Activated T-cell treated with anti-CD3 and anti-CD28 coated beads, Interleukin-2, amount 50 U/mL, for 24 hours (primary cell): ENCODE data around the gene PBX3.
A peak's percentile ranks its signal among the peaks of the same experiment; 100 is the strongest.
"Not testable (repeated sequence)": the region's sequence is repeated elsewhere in the genome, so short reads cannot be mapped to it uniquely, and the experiment has no call there.

Experiments used
- DNase-seq: peaks from one replicate; pipeline ENCODE4 v3.0.0-alpha.2; 2020
- H3K27ac Mint-ChIP-seq: 2 replicates; pipeline ENCODE4 v1.8.0; 2020; ENCODE audit warnings: mild to moderate bottlenecking, mixed read lengths
- H3K27me3 Mint-ChIP-seq: 2 replicates; pipeline ENCODE4 v1.8.0; 2020; ENCODE audit warnings: mixed read lengths
- H3K36me3 Mint-ChIP-seq: 2 replicates; pipeline ENCODE4 v1.8.0; 2020; ENCODE audit warnings: low read depth, mixed read lengths
- H3K4me1 Mint-ChIP-seq: 2 replicates; pipeline ENCODE4 v1.8.0; 2020; ENCODE audit warnings: low read depth, mixed read lengths
- H3K4me3 Mint-ChIP-seq: 2 replicates; pipeline ENCODE4 v1.8.0; 2020; ENCODE audit warnings: mild to moderate bottlenecking, moderate library complexity, mixed read lengths
- H3K9me3 Mint-ChIP-seq: 2 replicates; pipeline ENCODE4 v1.8.0; 2020; ENCODE audit warnings: mixed read lengths

Gene PBX3

GRCh38 chr9:125778538-125779219 lies 31.5 kb downstream of the PBX3 start:
- not testable (repeated sequence) for H3K36me3 Mint-ChIP-seq, H3K9me3 Mint-ChIP-seq, DNase-seq, H3K27ac Mint-ChIP-seq, H3K4me1 Mint-ChIP-seq, H3K27me3 Mint-ChIP-seq, H3K4me3 Mint-ChIP-seq

GRCh38 chr9:125779220-125779565 lies 32.0 kb downstream of the PBX3 start:
- H3K9me3 Mint-ChIP-seq, H3K27me3 Mint-ChIP-seq, H3K27ac Mint-ChIP-seq, H3K4me1 Mint-ChIP-seq, H3K4me3 Mint-ChIP-seq, H3K36me3 Mint-ChIP-seq, DNase-seq: not testable (repeated sequence)

GRCh38 chr9:125782718-125783117 lies 35.5 kb downstream of the PBX3 start:
- H3K27me3 Mint-ChIP-seq: no peaks in the 10 kb centered on the region
- no peak for DNase-seq
- H3K9me3 Mint-ChIP-seq: no peaks in the 10 kb centered on the region
- peaks cover 14% of the 10 kb centered on the region for H3K36me3 Mint-ChIP-seq
- no peak overlapping the region for H3K4me3 Mint-ChIP-seq
- peaks cover 27% of the 10 kb centered on the region for H3K4me1 Mint-ChIP-seq
- H3K27ac Mint-ChIP-seq: no peak overlapping the region

GRCh38 chr9:125784286-125785049 lies 37.3 kb downstream of the PBX3 start:
- H3K9me3 Mint-ChIP-seq: no peaks in the 10 kb centered on the region
- peak overlapping the region; percentile 38 for H3K27ac Mint-ChIP-seq
- peaks cover 27% of the 10 kb centered on the region for H3K4me1 Mint-ChIP-seq
- no peak overlapping the region for H3K4me3 Mint-ChIP-seq
- H3K27me3 Mint-ChIP-seq: no peaks in the 10 kb centered on the region
- H3K36me3 Mint-ChIP-seq: peaks cover 16% of the 10 kb centered on the region
- no peak for DNase-seq

- peak overlapping the region; percentile 38 for H3K27ac Mint-ChIP-seq
- peak overlapping the region; percentile 33 for H3K4me3 Mint-ChIP-seq
- H3K27me3 Mint-ChIP-seq: no peaks in the 10 kb centered on the region
- peak; percentile 42 for DNase-seq
- H3K36me3 Mint-ChIP-seq: peaks cover 18% of the 10 kb centered on the region
- peaks cover 27% of the 10 kb centered on the region for H3K4me1 Mint-ChIP-seq
- no peaks in the 10 kb centered on the region for H3K9me3 Mint-ChIP-seq
These were observed 38.1 kb downstream of the PBX3 start for GRCh38 chr9:125785248-125785751.

- no peak overlapping the region for H3K27ac Mint-ChIP-seq
- peaks cover 14% of the 10 kb centered on the region for H3K36me3 Mint-ChIP-seq
- DNase-seq: no peak
- peaks cover 27% of the 10 kb centered on the region for H3K4me1 Mint-ChIP-seq
- no peak overlapping the region for H3K4me3 Mint-ChIP-seq
- H3K27me3 Mint-ChIP-seq: no peaks in the 10 kb centered on the region
- H3K9me3 Mint-ChIP-seq: no peaks in the 10 kb centered on the region
These were observed 40.5 kb downstream of the PBX3 start for GRCh38 chr9:125787715-125788114.

- Mint-ChIP-seq H3K27ac (no peak overlapping the region), H3K36me3 (peaks cover 12% of the 10 kb centered on the region), H3K9me3 (no peaks in the 10 kb centered on the region), H3K4me1 (peaks cover 26% of the 10 kb centered on the region), H3K27me3 (no peaks in the 10 kb centered on the region), H3K4me3 (no peak overlapping the region)
- no peak for DNase-seq
These were observed 42.0 kb downstream of the PBX3 start for GRCh38 chr9:125789196-125789595.

- Mint-ChIP-seq H3K36me3 (peaks cover 2% of the 10 kb centered on the region), H3K4me3 (no peak overlapping the region), H3K4me1 (no peaks in the 10 kb centered on the region), H3K27me3 (no peaks in the 10 kb centered on the region), H3K27ac (no peak overlapping the region), H3K9me3 (no peaks in the 10 kb centered on the region)
- no peak for DNase-seq
These were observed 47.5 kb downstream of the PBX3 start for GRCh38 chr9:125794708-125795107.

GRCh38 chr9:125795970-125796596 lies 48.9 kb downstream of the PBX3 start:
- Mint-ChIP-seq H3K36me3 (no peaks in the 10 kb centered on the region), H3K9me3 (no peaks in the 10 kb centered on the region), H3K27me3 (no peaks in the 10 kb centered on the region), H3K4me1 (no peaks in the 10 kb centered on the region), H3K27ac (no peak overlapping the region), H3K4me3 (no peak overlapping the region)
- DNase-seq: no peak

GRCh38 chr9:125797930-125798329 lies 50.8 kb downstream of the PBX3 start:
- DNase-seq: no peak
- no peak overlapping the region for H3K27ac Mint-ChIP-seq

GRCh38 chr9:125803526-125803925 lies 56.4 kb downstream of the PBX3 start:
- Mint-ChIP-seq H3K9me3 (no peaks in the 10 kb centered on the region), H3K27me3 (no peaks in the 10 kb centered on the region), H3K27ac (no peak overlapping the region), H3K4me3 (no peak overlapping the region), H3K4me1 (no peaks in the 10 kb centered on the region), H3K36me3 (no peaks in the 10 kb centered on the region)
- no peak for DNase-seq

More at GRCh38 chr9:125797930-125798329, 50.8 kb downstream of the PBX3 start:
- Mint-ChIP-seq H3K27me3 (no peaks in the 10 kb centered on the region), H3K4me3 (no peak overlapping the region), H3K9me3 (no peaks in the 10 kb centered on the region), H3K36me3 (no peaks in the 10 kb centered on the region), H3K4me1 (no peaks in the 10 kb centered on the region)

GRCh38 chr9:125805057-125805456 lies 57.9 kb downstream of the PBX3 start:
- no peak overlapping the region for H3K27ac Mint-ChIP-seq
- DNase-seq: no peak
- no peaks in the 10 kb centered on the region for H3K27me3 Mint-ChIP-seq
- H3K36me3 Mint-ChIP-seq: no peaks in the 10 kb centered on the region
- no peaks in the 10 kb centered on the region for H3K9me3 Mint-ChIP-seq
- no peak overlapping the region for H3K4me3 Mint-ChIP-seq
- H3K4me1 Mint-ChIP-seq: no peaks in the 10 kb centered on the region

GRCh38 chr9:125805586-125805985 lies 58.4 kb downstream of the PBX3 start:
- Mint-ChIP-seq H3K9me3 (no peaks in the 10 kb centered on the region), H3K27me3 (no peaks in the 10 kb centered on the region), H3K36me3 (no peaks in the 10 kb centered on the region), H3K4me3 (no peak overlapping the region), H3K27ac (no peak overlapping the region), H3K4me1 (no peaks in the 10 kb centered on the region)
- no peak for DNase-seq

- Mint-ChIP-seq H3K27me3 (no peaks in the 10 kb centered on the region), H3K27ac (no peak overlapping the region), H3K4me3 (no peak overlapping the region), H3K4me1 (no peaks in the 10 kb centered on the region), H3K36me3 (no peaks in the 10 kb centered on the region), H3K9me3 (no peaks in the 10 kb centered on the region)
- DNase-seq: no peak
These were observed 59.9 kb downstream of the PBX3 start for GRCh38 chr9:125807079-125807478.

- Mint-ChIP-seq H3K4me1 (peaks cover 3% of the 10 kb centered on the region), H3K27ac (no peak overlapping the region), H3K36me3 (no peaks in the 10 kb centered on the region), H3K27me3 (no peaks in the 10 kb centered on the region), H3K4me3 (no peak overlapping the region), H3K9me3 (no peaks in the 10 kb centered on the region)
- DNase-seq: no peak
These were observed 63.0 kb downstream of the PBX3 start for GRCh38 chr9:125810161-125810560.
